Heart left ventricle (tissue), 13 donors: ENCODE data around the gene STAC2.

Experiments used
- CTCF ChIP-seq, 12 donors: fragments of 200-600 bp; sonication (generic) in 4 of 12; IDR thresholded peaks; one replicate each; pipeline versions ENCODE4 v1.5.0 to v1.8.0; 2018 to 2022; ENCODE audit warnings: antibody characterized with exemption in 12 of 12, mild to moderate bottlenecking in 5 of 12
- POLR2A ChIP-seq, 2 donors: fragments of 450-650 bp; IDR thresholded peaks; one replicate each; pipeline ENCODE4 v1.6.1; 2017; ENCODE audit warnings: antibody characterized with exemption in 2 of 2, mild to moderate bottlenecking in 2 of 2, moderate library complexity in 2 of 2
- donor health status: ischemic (EF 13 %, LVEDD 7.1; RV severe dilation, severe dysfunction).
- donor health status: DM: no; HTN: yes; CAD: no.
- donor health status: DM: no; HTN: no; CAD: no.
- donor health status: ischemic (EF 25% LVEDD 6.9; RV normal size, moderate dysfunction).
- donor health status: ischemic (EF 25% LVEDD 5.7; RV mildly dilated, moderate dysfunction).
- donor health status: ischemic (EF 35%, LVEDD 5.7; RV mildly dilated, moderate dysfunction).
- donor health status: nonischemic (EF 11% LVEDD 7.7; RV severe dilation, severe dysfunction).
- donor health status: DM: yes; HTN: yes; CAD: no.
- donor health status: PGD.
- donor health status: ischemic (EF 29% LVEDD 5.4; RV normal size, mild dysfunction).
- donor health status: nonischemic (EF 23%, LVEDD 6.1; RV moderate dilation, normal function).

DNA sequence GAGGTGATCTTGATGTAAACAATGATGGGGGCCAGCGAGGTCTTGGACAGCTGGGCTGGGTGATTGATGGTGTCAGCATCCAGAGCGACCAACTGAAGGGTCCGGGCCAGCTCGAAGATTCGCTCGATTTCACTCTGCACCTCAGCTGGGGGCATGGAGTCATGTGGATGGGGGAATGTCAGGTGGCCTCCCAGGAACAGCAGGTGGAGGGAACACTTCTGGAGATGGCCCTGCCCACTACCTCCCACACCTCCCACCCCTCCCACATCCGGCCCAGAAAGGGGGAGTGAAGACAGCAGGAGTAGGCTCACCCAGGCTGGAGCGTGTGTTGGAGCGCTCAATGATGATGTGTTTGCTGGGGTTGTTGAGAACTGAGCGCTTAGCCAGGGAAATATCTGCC lies 42.0 kb downstream of the STAC2 start:
- TF ChIP-seq CTCF (IDR thresholded peaks at IDR 0.05), result no peak
- TF ChIP-seq POLR2A (IDR thresholded peaks at IDR 0.05), result no peak
